H1 (cell line): ENCODE data around the gene KDM6A. TPM values are rescaled to one million over a fixed set of nuclear protein-coding genes. Genes with fewer than 3 reads are reported as not detected.

Experiments used
- CTCF ChIA-PET: fragments of 300-600 bp; sonication (Branson Sonifier 250); formaldehyde crosslinking; loops from one replicate; lab custom pipeline; 2021; ENCODE audit not compliant: partially characterized antibody; lab: Charles Lee
- POLR2A ChIA-PET: fragments of 300-600 bp; sonication (Branson Sonifier 250); formaldehyde crosslinking; loops from one replicate; lab custom pipeline; 2021; ENCODE audit warnings: inconsistent platforms; ENCODE audit not compliant: partially characterized antibody; lab: Charles Lee
- DNase-seq, 2 experiments: peaks; one replicate each; pipeline versions ENCODE4 v3.0.0 to v3.0.0-alpha.2; 2010 to 2022; ENCODE audit warnings: low spot score in 2 of 2, low read depth in 1 of 2, mixed read lengths in 1 of 2
- FAIRE-seq: peaks from 2 replicates; lab custom pipeline; 2011; peaks lifted over from hg19 to GRCh38; lab: Jason Lieb, UNC
- H2AFZ ChIP-seq: 2 replicates; pipeline ENCODE4 v1.8.1; 2012; ENCODE audit warnings: low read length, inconsistent platforms
- H2AK5ac ChIP-seq: 2 replicates; pipeline ENCODE4 v1.6.1; 2013; ENCODE audit warnings: low read depth, low read length
- H2BK120ac ChIP-seq: replicated peaks from 2 replicates; pipeline ENCODE3; 2013; ENCODE audit warnings: low read depth, low read length, inconsistent platforms
- H2BK12ac ChIP-seq: 2 replicates; pipeline ENCODE4 v1.6.1; 2013; ENCODE audit warnings: low read depth, low read length
- H2BK15ac ChIP-seq: 2 replicates; pipeline ENCODE4 v1.6.1; 2013; ENCODE audit warnings: low read length
- H2BK20ac ChIP-seq: 2 replicates; pipeline ENCODE4 v1.6.1; 2013; ENCODE audit warnings: low read length
- H2BK5ac ChIP-seq: 2 replicates; pipeline ENCODE4 v1.6.1; 2013; ENCODE audit warnings: low read depth, low read length
- H3K14ac ChIP-seq: 2 replicates; pipeline ENCODE4 v1.6.1; 2013; ENCODE audit warnings: inconsistent platforms; ENCODE audit not compliant: insufficient read length
- H3K18ac ChIP-seq: 2 replicates; pipeline ENCODE4 v1.6.1; 2013; ENCODE audit warnings: low read length; ENCODE audit errors: extremely low read depth
- H3K23ac ChIP-seq: 2 replicates; pipeline ENCODE4 v1.6.1; 2013; ENCODE audit warnings: inconsistent platforms; ENCODE audit not compliant: insufficient read length
- H3K23me2 ChIP-seq: 2 replicates; pipeline ENCODE4 v1.6.1; 2013; ENCODE audit warnings: low read depth, low read length
- H3K27ac ChIP-seq: 2 replicates; pipeline ENCODE4 v1.6.1; 2011; ENCODE audit warnings: low read depth, low read length, inconsistent platforms
- H3K27me3 ChIP-seq, 4 experiments: replicated peaks in 1 of 4; 1 replicate in 1 of 4; 2 replicates in 3 of 4; pipeline versions ENCODE4 v1.6.1 to v1.8.1; 2011 to 2013; ENCODE audit warnings: low read length in 3 of 4, mild to moderate bottlenecking in 3 of 4, inconsistent platforms in 2 of 4, mixed read lengths in 2 of 4, moderate library complexity in 1 of 4; ENCODE audit not compliant: control insufficient read depth in 3 of 4, insufficient read depth in 3 of 4; ENCODE audit errors: extremely low read depth in 1 of 4
- H3K36me3 ChIP-seq, 4 experiments: 2 replicates each; pipeline versions ENCODE4 v1.6.1 to v1.8.1; 2011 to 2013; ENCODE audit warnings: mild to moderate bottlenecking in 4 of 4, low read length in 3 of 4, moderate library complexity in 2 of 4, control low read depth in 1 of 4, inconsistent platforms in 1 of 4; ENCODE audit not compliant: insufficient read depth in 4 of 4, control insufficient read depth in 2 of 4
- H3K4ac ChIP-seq: replicated peaks from 2 replicates; pipeline ENCODE3; 2013; ENCODE audit warnings: low read length, low read depth, mixed read lengths, inconsistent platforms; ENCODE audit not compliant: insufficient read length
- H3K4me1 ChIP-seq, 4 experiments: replicated peaks in 1 of 4; 1 replicate in 1 of 4; 2 replicates in 3 of 4; pipeline versions ENCODE4 v1.6.1 to v1.8.1; 2011 to 2013; ENCODE audit warnings: low read length in 3 of 4, inconsistent platforms in 2 of 4, mixed read lengths in 1 of 4; ENCODE audit not compliant: insufficient read depth in 4 of 4, control insufficient read depth in 3 of 4
- H3K4me2 ChIP-seq, 2 experiments: 2 replicates each; pipeline versions ENCODE4 v1.6.1 to v1.8.1; 2011 to 2013; ENCODE audit warnings: low read depth in 2 of 2, low read length in 2 of 2, control low read depth in 1 of 2, inconsistent platforms in 1 of 2, mild to moderate bottlenecking in 1 of 2; ENCODE audit not compliant: insufficient read depth in 1 of 2
- H3K4me3 ChIP-seq, 4 experiments: fragments of 200-600, 300-600 bp in 1 of 4; sonication (generic), shearing (Covaris generic), sonication (Bioruptor Twin) in 1 of 4; 2 replicates each; pipeline versions ENCODE4 v1.5.1 to v1.8.1; 2011 to 2016; ENCODE audit warnings: low read length in 4 of 4, low read depth in 3 of 4, control low read depth in 2 of 4, inconsistent platforms in 2 of 4, mild to moderate bottlenecking in 2 of 4, mixed read lengths in 1 of 4, moderate library complexity in 1 of 4; ENCODE audit not compliant: insufficient read depth in 2 of 4; ENCODE audit errors: extremely low read depth in 1 of 4
- H3K56ac ChIP-seq: replicated peaks from 2 replicates; pipeline ENCODE3; 2013; ENCODE audit warnings: low read depth, mild to moderate bottlenecking, mixed read lengths, low read length, inconsistent platforms; ENCODE audit not compliant: insufficient read length
- H3K79me1 ChIP-seq: 2 replicates; pipeline ENCODE4 v1.6.1; 2013; ENCODE audit warnings: low read depth, low read length, control low read depth
- H3K79me2 ChIP-seq, 2 experiments: 2 replicates each; pipeline versions ENCODE4 v1.6.1 to v1.8.1; 2012 to 2013; ENCODE audit warnings: low read length in 2 of 2, mild to moderate bottlenecking in 2 of 2, inconsistent platforms in 1 of 2; ENCODE audit not compliant: insufficient read depth in 2 of 2, control insufficient read depth in 1 of 2
- H3K9ac ChIP-seq, 4 experiments: replicated peaks in 1 of 4; 1 replicate in 1 of 4; 2 replicates in 3 of 4; pipeline versions ENCODE4 v1.6.1 to v1.8.1; 2011 to 2013; ENCODE audit warnings: low read depth in 3 of 4, low read length in 3 of 4, control low read depth in 2 of 4, mild to moderate bottlenecking in 2 of 4, moderate library complexity in 2 of 4, inconsistent platforms in 1 of 4; ENCODE audit errors: extremely low read depth in 1 of 4
- H3K9me3 ChIP-seq, 2 experiments: 2 replicates each; pipeline versions ENCODE4 v1.6.1 to v1.8.1; 2012 to 2013; ENCODE audit warnings: mild to moderate bottlenecking in 2 of 2, moderate library complexity in 2 of 2, control low read depth in 1 of 2, inconsistent platforms in 1 of 2, low read depth in 1 of 2, low read length in 1 of 2, mixed read lengths in 1 of 2; ENCODE audit not compliant: insufficient read depth in 2 of 2
- H4K20me1 ChIP-seq, 2 experiments: replicated peaks in 1 of 2; 2 replicates each; pipeline versions ENCODE3 to v1.8.1; 2011 to 2013; ENCODE audit warnings: inconsistent platforms in 2 of 2, low read length in 2 of 2, mild to moderate bottlenecking in 1 of 2; ENCODE audit not compliant: insufficient read depth in 2 of 2, control insufficient read depth in 1 of 2
- H4K5ac ChIP-seq: 2 replicates; pipeline ENCODE4 v1.6.1; 2013; ENCODE audit warnings: low read length, low read depth, mixed read lengths, inconsistent platforms; ENCODE audit not compliant: insufficient read length
- H4K8ac ChIP-seq: 2 replicates; pipeline ENCODE4 v1.8.0; 2013; ENCODE audit warnings: mild to moderate bottlenecking, moderate library complexity, low read length, inconsistent platforms; ENCODE audit not compliant: insufficient read depth; ENCODE audit errors: extremely low read depth
- H4K91ac ChIP-seq: replicated peaks from 2 replicates; pipeline ENCODE3; 2013; ENCODE audit warnings: low read length, mixed read lengths, inconsistent platforms; ENCODE audit not compliant: insufficient read length
- BRCA1 ChIP-seq: IDR thresholded peaks from 2 replicates; pipeline ENCODE4 v1.6.1; 2012; ENCODE audit warnings: low read depth, low read length, improper control_type of control experiment
- CBX5 ChIP-seq: fragments of 300-800, 300-1000 bp; sonication (generic); IDR thresholded peaks from 2 replicates; pipeline ENCODE4 v1.7.1; 2016; ENCODE audit warnings: antibody characterized with exemption, low read length, low read depth
- EZH2 ChIP-seq: fragments of 200-600 bp; sonication (generic); IDR thresholded peaks from 2 replicates; pipeline ENCODE4 v1.7.1; 2012; ENCODE audit warnings: low read depth, mild to moderate bottlenecking, moderate library complexity, low read length, inconsistent platforms; ENCODE audit not compliant: severe bottlenecking
- GTF2F1 ChIP-seq: IDR thresholded peaks from 2 replicates; pipeline ENCODE4 v1.6.1; 2012; ENCODE audit warnings: low read depth, low read length, improper control_type of control experiment, borderline replicate concordance
- SIN3A ChIP-seq, 2 experiments: IDR thresholded peaks in 1 of 2; conservative IDR thresholded peaks in 1 of 2; 2 replicates each; pipeline ENCODE4 v1.6.1; 2011 to 2012; ENCODE audit warnings: low read length in 2 of 2, improper control_type of control experiment in 1 of 2, low read depth in 1 of 2, mild to moderate bottlenecking in 1 of 2
- SP2 ChIP-seq: IDR thresholded peaks from 2 replicates; pipeline ENCODE4 v1.6.1; 2012; ENCODE audit warnings: mild to moderate bottlenecking, low read length, inconsistent platforms
- TAF1 ChIP-seq: IDR thresholded peaks from 2 replicates; pipeline ENCODE4 v1.6.1; 2011; ENCODE audit warnings: mild to moderate bottlenecking, low read depth, low read length
- polyA plus RNA-seq, 7 experiments: library from polyadenylated mRNA; depleted of rRNA in 3 of 7; stranded (reverse) in 5 of 7; unstranded in 2 of 7; fragments of >200 nt in 5 of 7; fragments of 200-250 nt in 2 of 7; gene quantifications; 1 replicate in 5 of 7; 2 replicates in 1 of 7; 4 replicates in 1 of 7; pipeline versions ENCODE4 v1.2.1 to v1.2.3, GENCODE V29; 2011 to 2013; ENCODE audit warnings: missing spikeins in 2 of 7, mixed read lengths in 2 of 7
- total RNA-seq: library from RNA; stranded (reverse); fragmentation: NEBNext Ultra II Directional; extraction: Animal tissue kit (Norgen Biotek cat#: 25700); gene quantifications from 2 replicates; pipeline ENCODE4 v1.2.1, GENCODE V29; 2021

Gene KDM6A
- total and polyA plus RNA-seq, 2 of the 8 experiments (the other 6 are each of a cell fraction or from before 2014, with no cell fraction given) = 43.5 to 58.4 TPM

GRCh38 chrX:44882635-44883034, 9.6 kb downstream of the KDM6A start:
- Histone ChIP-seq H3K23me2 (no peaks in the 10 kb centered on the region), H2BK12ac (no peak overlapping the region), H2BK5ac (no peak overlapping the region), H2AFZ (no peak overlapping the region), H4K91ac (no peak overlapping the region), H3K79me2 (peaks cover 12 to 95% of the 10 kb centered on the region in 2 experiments; a peak in 3 of 4 replicates), H3K56ac (no peak overlapping the region), H2BK120ac (no peak overlapping the region), H3K4me1 (no peaks in the 10 kb centered on the region), H4K5ac (no peak overlapping the region), H3K27me3 (no peaks in the 10 kb centered on the region), H3K36me3 (no peaks in the 10 kb centered on the region), H2AK5ac (no peak overlapping the region), H3K27ac (no peak overlapping the region), H2BK15ac (no peak overlapping the region), H3K4me2 (no peak overlapping the region), H3K9me3 (no peaks in the 10 kb centered on the region), H3K14ac (no peak overlapping the region), H3K18ac (no peak overlapping the region), H3K4ac (no peak overlapping the region), H3K23ac (no peak overlapping the region), H3K79me1 (no peaks in the 10 kb centered on the region), H3K4me3 (no peak overlapping the region), H2BK20ac (no peak overlapping the region), H4K8ac (no peak overlapping the region), H3K9ac (no peak overlapping the region), H4K20me1 (peaks cover 0 to 1% of the 10 kb centered on the region in 2 experiments)
- POLR2A ChIA-PET = no interaction called here
- CTCF ChIA-PET = no interaction called here
- no peak for DNase-seq
- no peak for FAIRE-seq
- TF ChIP-seq GTF2F1 = no peak
- TF ChIP-seq EZH2 = no peak
- no peak for TF ChIP-seq TAF1
- no peak for TF ChIP-seq SIN3A (conservative IDR thresholded peaks at IDR 0.05 in 1 of 2, IDR thresholded peaks at IDR 0.05 in 1 of 2; ENCODE audit: low read depth in 1 of 2, low read length in 2 of 2)
- TF ChIP-seq BRCA1 = no peak
- no peak for TF ChIP-seq SP2
- TF ChIP-seq CBX5 = no peak
